Upper lobe of left lung (tissue), 6 donors: ENCODE results near the gene MAML2. TPM values are rescaled to one million over a fixed set of nuclear protein-coding genes. Genes with fewer than 3 reads are reported as not detected.

ENCODE experiments used
- ATAC-seq, 2 donors: fragments of 200-7000 bp; cut with Tn5 transposase; one replicate each; pipeline ENCODE4 v1.9.1; 2022; ENCODE audit warnings: mild to moderate bottlenecking in 2 of 2, moderate library complexity in 2 of 2; ENCODE audit not compliant: low FRiP score in 2 of 2
- DNase-seq, 2 donors: peaks; one replicate each; pipeline ENCODE4 v3.0.0-alpha.2; 2019 to 2020
- H3K27ac ChIP-seq, 4 donors: fragments of 200-600 bp; sonication (generic); one replicate each; pipeline ENCODE4 v1.5.1; 2016 to 2019
- H3K27me3 ChIP-seq, 4 donors: fragments of 200-600 bp; sonication (generic); one replicate each; pipeline ENCODE4 v1.5.1; 2017 to 2019
- H3K36me3 ChIP-seq, 4 donors: fragments of 200-600 bp; sonication (generic); one replicate each; pipeline ENCODE4 v1.5.1; 2016 to 2019
- H3K4me1 ChIP-seq, 4 donors: fragments of 200-600 bp; sonication (generic); one replicate each; pipeline ENCODE4 v1.5.1; 2018 to 2019
- H3K4me3 ChIP-seq, 4 donors: fragments of 200-600 bp; sonication (generic); one replicate each; pipeline ENCODE4 v1.5.1; 2017 to 2019; ENCODE audit warnings: mild to moderate bottlenecking in 2 of 4, moderate library complexity in 1 of 4
- H3K9me3 ChIP-seq, 4 donors: fragments of 200-600 bp; sonication (generic); one replicate each; pipeline ENCODE4 v1.5.1; 2018 to 2019
- EP300 ChIP-seq, 4 donors: sonication (generic); formaldehyde crosslinking; IDR thresholded peaks; one replicate each; pipeline ENCODE4 v1.5.1; 2017; ENCODE audit warnings: antibody characterized with exemption in 4 of 4, control low read depth in 2 of 4
- POLR2A ChIP-seq, 4 donors: fragments of 450-650 bp; IDR thresholded peaks; one replicate each; pipeline ENCODE4 v1.5.1; 2016 to 2017; ENCODE audit warnings: antibody characterized with exemption in 4 of 4, mild to moderate bottlenecking in 2 of 4
- POLR2AphosphoS5 ChIP-seq, 2 donors: sonication (generic); formaldehyde crosslinking; IDR thresholded peaks; one replicate each; pipeline ENCODE4 v1.5.1; 2017; ENCODE audit warnings: antibody characterized with exemption in 2 of 2
- WGBS, 2 donors: methylation state at CpG; one replicate each; pipeline ENCODE4 v1.1.5; 2017 to 2018; 5-methylcytosine and 5-hydroxymethylcytosine counted together
- total RNA-seq, 6 donors: library from RNA; depleted of rRNA in 4 of 6; stranded (reverse); fragments of >200 nt in 4 of 6; gene quantifications; one replicate each; pipeline versions ENCODE4 v1.1.0 to v1.2.1, GENCODE V29; 2016 to 2021
- TF ChIP-seq, protein P1 (sequence below), 6 experiments: fragments of 450-650 bp in 4 of 6; fragments of 200-600 bp in 2 of 6; sonication (generic) in 2 of 6; IDR thresholded peaks; one replicate each; pipeline ENCODE4 v1.5.1; 2016 to 2019; ENCODE audit warnings: antibody characterized with exemption in 6 of 6
- donor health status: DM: no; HTN: no; CAD: no; lungs with moderate emphysema.
- donor health status: DM: no; HTN: yes; CAD: no; lungs with severe emphysema.

Gene MAML2
- total RNA-seq, 6 donors from 2014 or later, result 19.5 to 36.6 (median 26.3) TPM

DNA sequence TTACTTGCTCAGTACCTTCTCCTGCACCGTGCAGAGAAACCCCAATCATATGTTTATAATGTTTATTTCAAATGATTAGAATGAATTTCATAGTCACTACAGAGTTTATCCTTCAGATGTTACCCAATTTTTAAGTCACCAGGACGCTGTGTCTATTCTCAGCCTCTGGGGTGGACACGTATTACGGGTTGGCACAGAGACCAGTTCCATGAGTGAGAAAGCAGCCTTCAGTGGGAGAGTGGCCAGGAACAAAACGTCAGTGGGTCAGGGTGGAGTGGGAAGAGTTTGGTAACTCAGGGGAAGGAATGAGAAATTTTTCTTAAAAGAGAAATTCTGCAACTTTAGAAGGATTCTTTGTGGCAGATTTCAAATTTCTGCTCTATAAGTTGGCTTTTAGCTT is 342.0 kb downstream of the MAML2 start:
- Histone ChIP-seq H3K27ac (peak overlapping the region; percentile 49 to 77 (median 64)), H3K27me3 (no peaks in the 10 kb centered on the region), H3K36me3 (no peaks in the 10 kb centered on the region), H3K9me3 (no peaks in the 10 kb centered on the region), H3K4me3 (no peak overlapping the region), H3K4me1 (peaks cover 9 to 21% (median 15%) of the 10 kb centered on the region in 4 donors)
- 51 to 65% methylated on average over 5 of the region's 5 CpGs for WGBS, 2 donors
- peak in 1 of 2 donors; percentile 29 for DNase-seq
- peak; percentile 22 to 96 for ATAC-seq
- TF ChIP-seq POLR2A (IDR thresholded peaks at IDR 0.05) (no peak), POLR2AphosphoS5 (IDR thresholded peaks at IDR 0.05) (peak in 1 of 2 donors; percentile 60)
- TF ChIP-seq, protein P1, sequence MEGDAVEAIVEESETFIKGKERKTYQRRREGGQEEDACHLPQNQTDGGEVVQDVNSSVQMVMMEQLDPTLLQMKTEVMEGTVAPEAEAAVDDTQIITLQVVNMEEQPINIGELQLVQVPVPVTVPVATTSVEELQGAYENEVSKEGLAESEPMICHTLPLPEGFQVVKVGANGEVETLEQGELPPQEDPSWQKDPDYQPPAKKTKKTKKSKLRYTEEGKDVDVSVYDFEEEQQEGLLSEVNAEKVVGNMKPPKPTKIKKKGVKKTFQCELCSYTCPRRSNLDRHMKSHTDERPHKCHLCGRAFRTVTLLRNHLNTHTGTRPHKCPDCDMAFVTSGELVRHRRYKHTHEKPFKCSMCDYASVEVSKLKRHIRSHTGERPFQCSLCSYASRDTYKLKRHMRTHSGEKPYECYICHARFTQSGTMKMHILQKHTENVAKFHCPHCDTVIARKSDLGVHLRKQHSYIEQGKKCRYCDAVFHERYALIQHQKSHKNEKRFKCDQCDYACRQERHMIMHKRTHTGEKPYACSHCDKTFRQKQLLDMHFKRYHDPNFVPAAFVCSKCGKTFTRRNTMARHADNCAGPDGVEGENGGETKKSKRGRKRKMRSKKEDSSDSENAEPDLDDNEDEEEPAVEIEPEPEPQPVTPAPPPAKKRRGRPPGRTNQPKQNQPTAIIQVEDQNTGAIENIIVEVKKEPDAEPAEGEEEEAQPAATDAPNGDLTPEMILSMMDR (IDR thresholded peaks at IDR 0.05), result peak in 1 of 6 experiments; percentile 13

DNA sequence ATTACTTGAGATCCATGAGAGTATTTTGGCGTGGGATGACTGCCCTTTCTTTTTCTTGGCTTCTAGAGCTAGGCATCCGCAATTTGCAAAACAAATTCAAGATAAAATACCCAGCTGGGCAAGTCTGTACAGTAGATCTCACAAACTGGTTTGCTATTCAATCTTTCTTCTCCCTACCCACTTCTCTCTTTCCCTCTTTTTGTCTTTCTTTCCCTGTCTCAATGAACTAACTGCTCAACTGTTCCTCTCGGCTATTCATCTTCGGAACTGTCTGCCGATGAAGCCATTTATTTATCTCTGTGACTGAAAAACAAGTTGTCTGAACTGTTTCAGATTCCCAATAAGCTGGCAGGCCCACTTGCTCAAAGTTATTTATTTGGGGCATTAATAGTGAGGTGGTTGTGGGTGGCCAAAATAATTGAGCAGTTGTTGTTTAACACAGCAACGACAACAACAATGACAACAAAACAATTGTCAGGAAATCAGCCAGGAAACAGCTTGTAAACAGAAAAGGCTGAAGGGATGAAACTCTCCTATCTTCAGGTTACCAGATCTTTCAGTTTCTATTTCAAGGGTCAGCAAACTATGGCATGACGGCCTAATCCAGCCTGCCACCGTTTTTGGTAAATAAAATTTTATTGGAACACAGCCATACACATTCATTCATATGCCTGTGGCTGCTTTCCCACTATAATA is 343.1 kb downstream of the MAML2 start:
- WGBS, 2 donors, result 35 to 42% methylated on average over 8 of the region's 8 CpGs
- H3K27ac ChIP-seq, result peak overlapping the region; percentile 49 to 77 (median 64)
- H3K27me3 ChIP-seq, result no peaks in the 10 kb centered on the region
- H3K9me3 ChIP-seq, result no peaks in the 10 kb centered on the region
- ATAC-seq (no peak), DNase-seq (no peak)
- H3K4me3 ChIP-seq, result no peak overlapping the region
- H3K4me1 ChIP-seq, result peaks cover 9 to 21% (median 15%) of the 10 kb centered on the region in 4 donors
- no peaks in the 10 kb centered on the region for H3K36me3 ChIP-seq
- TF ChIP-seq EP300 (IDR thresholded peaks at IDR 0.05), result peak in 2 of 4 donors; percentile 18 to 79
- TF ChIP-seq, protein P1 (IDR thresholded peaks at IDR 0.05), result no peak

DNA sequence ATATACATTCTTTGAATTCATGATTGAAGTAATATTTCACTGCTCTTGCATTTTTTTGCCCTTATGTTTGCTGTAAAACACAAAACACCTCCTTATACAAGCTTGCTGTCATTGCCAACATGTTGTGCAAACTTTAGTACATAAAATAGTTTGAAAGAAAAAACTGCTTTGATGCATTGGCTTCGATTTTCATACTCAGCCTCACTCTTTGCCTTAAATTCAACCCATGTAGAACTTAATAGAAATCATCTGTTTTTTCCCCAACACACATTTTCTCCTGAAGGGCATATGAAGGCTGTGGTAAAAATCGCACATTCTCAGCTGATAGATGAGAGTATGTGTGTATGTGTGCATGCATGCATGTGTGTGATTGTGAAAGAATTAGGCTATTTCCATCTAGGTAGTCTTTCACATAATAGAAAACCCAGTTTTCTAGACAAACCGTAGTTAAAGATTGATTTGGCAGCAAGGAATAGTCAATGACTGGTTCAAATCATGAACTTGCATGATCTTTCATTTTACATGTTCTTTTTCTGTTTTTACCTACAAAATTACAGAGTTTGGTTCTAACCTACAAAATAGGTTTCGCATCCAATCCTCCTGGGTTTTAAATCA is 346.3 kb downstream of the MAML2 start:
- WGBS, 2 donors, result 77 to 84% methylated on average over 4 of the region's 4 CpGs
- ATAC-seq (no peak), DNase-seq (no peak)
- Histone ChIP-seq H3K36me3 (no peaks in the 10 kb centered on the region), H3K27me3 (no peaks in the 10 kb centered on the region), H3K27ac (no peak overlapping the region), H3K4me1 (peaks cover 14 to 23% (median 15%) of the 10 kb centered on the region in 4 donors), H3K4me3 (no peak overlapping the region), H3K9me3 (no peaks in the 10 kb centered on the region)
- TF ChIP-seq EP300 (IDR thresholded peaks at IDR 0.05) (no peak), POLR2A (IDR thresholded peaks at IDR 0.05) (no peak), POLR2AphosphoS5 (IDR thresholded peaks at IDR 0.05) (no peak)
- TF ChIP-seq, protein P1 (IDR thresholded peaks at IDR 0.05), result no peak

DNA sequence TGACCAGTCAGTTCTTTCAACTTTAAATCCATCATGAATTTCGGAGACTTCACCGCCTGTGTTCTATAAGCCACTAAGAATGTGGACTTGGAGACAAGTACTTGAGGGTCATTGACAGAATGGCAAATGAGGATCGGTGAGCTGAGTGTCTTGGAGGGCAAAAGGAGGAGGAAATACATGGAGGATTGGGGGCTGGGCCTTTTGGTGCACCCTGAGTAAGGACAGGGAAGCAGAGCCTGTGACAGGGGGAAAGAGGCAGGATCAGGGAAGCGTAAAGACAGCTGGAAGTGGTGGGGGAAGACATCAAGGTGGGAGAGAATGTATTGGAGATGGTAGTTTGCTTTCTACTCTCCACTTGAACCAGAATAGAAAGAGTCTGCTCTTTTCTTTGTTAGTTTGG is 348.7 kb downstream of the MAML2 start:
- TF ChIP-seq, protein P1 (IDR thresholded peaks at IDR 0.05), result no peak
- no peak for TF ChIP-seq EP300 (IDR thresholded peaks at IDR 0.05)
- no peak for TF ChIP-seq POLR2AphosphoS5 (IDR thresholded peaks at IDR 0.05)
- TF ChIP-seq POLR2A (IDR thresholded peaks at IDR 0.05), result no peak
- no peak overlapping the region for H3K4me3 ChIP-seq
- H3K4me1 ChIP-seq, result peaks cover 14 to 27% (median 22%) of the 10 kb centered on the region in 4 donors
- no peak for ATAC-seq
- peak overlapping the region in 1 of 4 donors; percentile 48 for H3K27ac ChIP-seq
- peaks cover 0 to 4% (median 0%) of the 10 kb centered on the region in 4 donors for H3K36me3 ChIP-seq
- 66 to 77% methylated on average over 4 of the region's 4 CpGs for WGBS, 2 donors
- H3K27me3 ChIP-seq, result no peaks in the 10 kb centered on the region
- no peak for DNase-seq
- no peaks in the 10 kb centered on the region for H3K9me3 ChIP-seq
